PC-3 (cell line): ENCODE data around the gene DEFB119.

Experiments
- CTCF ChIP-seq: fragments of 300-600 bp; sonication (generic); conservative IDR thresholded peaks from 2 replicates; pipeline ENCODE4 v1.5.1; 2017; ENCODE audit warnings: antibody characterized with exemption, low read depth, mild to moderate bottlenecking, low read length
- EZH2 ChIP-seq: fragments of 300-600 bp; sonication (generic); IDR thresholded peaks from one replicate; pipeline ENCODE4 v1.6.1; 2017; ENCODE audit warnings: antibody characterized with exemption, mild to moderate bottlenecking, low read length; ENCODE audit not compliant: unreplicated experiment

GRCh38 chr20:31368301-31368700, 22.1 kb downstream of the DEFB119 start, which contains the start of gene DEFB118:
- TF ChIP-seq EZH2 (no peak), CTCF (no peak)
